GM12801 (cell line): ENCODE results near the gene ANKRD33B.

Experiments used
- CTCF ChIP-seq: IDR thresholded peaks from one replicate; pipeline ENCODE4 v1.5.1; 2011; ENCODE audit warnings: control low read depth; ENCODE audit not compliant: insufficient read length; ENCODE audit errors: extremely low read depth

ANKRD33B gene

GRCh38 chr5:10533226-10533625 is 30.6 kb upstream of the ANKRD33B start:
- TF ChIP-seq CTCF = no peak

- TF ChIP-seq CTCF = no peak
These were observed 29.0 kb upstream of the ANKRD33B start for GRCh38 chr5:10534561-10535530.

GRCh38 chr5:10536511-10536910 is 27.4 kb upstream of the ANKRD33B start:
- no peak for TF ChIP-seq CTCF

GRCh38 chr5:10536931-10537579 is 26.8 kb upstream of the ANKRD33B start:
- no peak for TF ChIP-seq CTCF

GRCh38 chr5:10537624-10538023 is 26.2 kb upstream of the ANKRD33B start:
- TF ChIP-seq CTCF = no peak

GRCh38 chr5:10538103-10538788 is 25.6 kb upstream of the ANKRD33B start:
- no peak for TF ChIP-seq CTCF

- no peak for TF ChIP-seq CTCF
These were observed 24.8 kb upstream of the ANKRD33B start for GRCh38 chr5:10538789-10539686.
